GM21423 (cell line): ENCODE results near the gene ESYT2.

ENCODE experiments used
- ATAC-seq: cut with Tn5 transposase; IDR thresholded peaks from one replicate; pipeline ENCODE4 v1.9.1; 2021; ENCODE audit warnings: mild to moderate bottlenecking, moderate library complexity; ENCODE audit not compliant: unreplicated experiment

Gene ESYT2

DNA sequence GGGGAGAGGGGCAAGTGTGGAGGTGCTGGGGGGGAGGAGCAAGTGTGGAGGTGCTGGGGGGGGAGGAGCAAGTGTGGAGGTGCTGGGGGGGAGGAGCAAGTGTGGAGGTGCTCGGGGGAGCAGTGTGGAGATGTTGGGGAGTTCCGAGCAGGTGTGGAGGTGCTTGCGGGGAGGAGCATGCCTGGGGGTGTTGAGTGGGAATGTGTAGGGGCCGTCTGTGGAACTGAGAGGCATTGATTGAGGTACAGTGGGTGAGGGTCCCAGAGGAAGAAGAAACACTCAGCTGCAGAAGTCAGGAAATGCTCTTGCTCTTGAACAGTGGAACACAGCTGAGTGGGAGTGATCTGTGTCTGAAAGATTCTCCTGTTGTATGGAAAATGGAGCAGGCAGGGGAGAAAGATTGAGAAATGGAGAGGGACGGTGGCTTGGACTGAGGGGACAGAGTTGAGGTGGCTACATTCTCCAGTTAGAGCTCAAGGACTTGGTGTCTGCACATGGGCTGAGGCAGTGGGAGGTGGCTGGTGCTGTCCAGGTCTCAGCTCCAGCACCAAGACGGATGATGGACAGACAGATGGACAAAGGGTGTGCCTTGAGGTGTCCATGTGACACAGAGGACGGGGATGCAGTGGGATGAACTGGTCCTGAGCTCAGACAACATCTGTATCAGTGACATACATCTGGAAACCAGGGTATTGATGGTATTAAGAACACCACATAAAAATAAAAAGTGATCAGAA lies 99.5 kb downstream of the ESYT2 start:
- ATAC-seq, result no peak

DNA sequence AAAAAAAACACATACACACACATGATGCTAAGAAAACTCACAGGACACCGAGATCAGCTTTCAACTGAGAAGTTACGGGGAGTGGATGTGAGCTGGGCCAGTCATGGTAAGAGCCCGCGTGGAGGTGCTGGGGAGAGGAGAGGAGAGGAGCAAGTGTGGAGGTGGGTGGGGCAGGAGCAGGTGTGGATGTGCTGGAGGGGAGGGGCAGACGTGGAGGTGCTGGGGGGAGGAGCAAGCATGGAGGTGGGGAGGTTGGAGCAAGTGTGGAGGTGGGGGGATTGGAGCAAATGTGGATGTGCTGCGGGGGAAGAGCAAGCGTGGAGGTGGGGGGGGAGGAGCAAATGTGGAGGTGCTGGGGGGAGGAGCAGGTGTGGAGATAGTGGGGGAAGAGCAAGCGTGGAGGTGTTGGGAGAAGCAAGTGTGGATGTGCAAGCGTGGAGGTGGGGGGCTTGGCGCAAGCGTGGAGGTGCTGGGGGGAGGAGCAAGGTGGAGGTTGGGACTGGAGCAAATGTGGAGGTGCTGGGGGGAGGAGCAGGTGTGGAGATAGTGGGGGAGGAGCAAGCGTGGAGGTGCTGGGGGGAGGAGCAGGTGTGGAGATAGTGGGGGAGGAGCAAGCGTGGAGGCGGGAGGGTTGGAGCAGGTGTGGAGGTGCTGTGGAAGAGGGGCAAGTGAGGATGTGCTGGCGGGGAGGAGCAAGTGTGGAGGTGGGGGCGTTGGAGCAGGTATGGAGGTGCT lies 100.2 kb downstream of the ESYT2 start:
- ATAC-seq, result no peak

DNA sequence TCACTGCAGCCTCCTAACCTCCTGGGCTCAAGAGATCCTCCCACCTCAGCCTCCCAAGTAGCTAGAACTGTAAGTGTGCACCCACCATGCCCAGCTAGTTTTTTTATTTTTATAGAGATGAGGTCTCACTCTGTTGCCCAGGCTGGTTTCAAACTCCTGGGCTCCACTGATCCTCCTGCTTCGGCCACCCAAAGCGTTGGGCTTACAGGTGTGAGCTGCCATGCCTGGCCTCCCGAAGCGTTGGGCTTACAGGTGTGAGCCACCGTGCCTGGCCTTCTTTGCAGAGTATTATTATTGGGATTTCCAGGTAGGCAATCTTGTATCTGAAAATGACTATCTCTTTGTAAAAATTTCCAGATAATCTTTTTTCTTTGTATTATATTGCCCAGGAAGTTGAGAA lies 101.6 kb downstream of the ESYT2 start:
- ATAC-seq, result no peak

DNA sequence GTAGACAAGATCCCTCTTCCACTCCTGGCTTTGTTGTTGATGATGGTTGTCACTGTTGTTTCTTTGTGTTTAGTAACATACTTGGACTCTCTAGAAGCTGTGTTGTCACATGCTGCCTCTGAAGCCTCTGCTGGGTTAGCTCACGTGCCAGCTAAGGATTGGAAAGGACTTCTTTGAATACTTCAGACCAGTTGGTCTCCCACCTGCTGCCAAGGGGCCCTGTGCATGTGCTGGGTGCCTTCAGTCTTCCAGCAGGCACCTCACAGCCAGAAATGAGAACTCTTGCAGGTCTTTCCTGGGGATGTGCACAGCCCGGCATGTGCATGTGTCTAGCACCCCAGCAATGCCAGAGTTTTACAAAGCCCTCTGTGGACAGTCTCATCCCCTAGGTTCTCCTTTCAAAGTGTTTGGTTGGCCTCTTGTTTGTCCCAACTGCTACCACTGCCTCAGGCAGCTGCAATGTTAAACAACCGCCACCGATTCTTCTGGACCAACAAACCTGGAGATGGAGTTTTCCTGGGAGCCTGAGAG lies 103.0 kb downstream of the ESYT2 start:
- no peak for ATAC-seq

DNA sequence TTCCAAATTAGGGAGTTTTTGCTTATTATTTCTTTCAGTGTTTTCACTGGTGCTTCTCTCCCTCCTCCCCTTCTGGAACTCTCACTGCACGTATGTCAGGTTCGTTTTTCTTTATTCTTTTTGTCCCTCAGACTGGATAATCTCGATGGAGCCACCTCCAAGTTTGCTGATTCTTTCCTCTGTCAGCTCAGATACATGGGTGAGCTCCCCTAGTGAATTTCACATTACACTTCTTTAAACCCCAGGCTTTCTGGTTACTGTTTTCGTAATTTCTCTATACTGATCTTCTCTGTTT lies 103.9 kb downstream of the ESYT2 start:
- ATAC-seq, result no peak

DNA sequence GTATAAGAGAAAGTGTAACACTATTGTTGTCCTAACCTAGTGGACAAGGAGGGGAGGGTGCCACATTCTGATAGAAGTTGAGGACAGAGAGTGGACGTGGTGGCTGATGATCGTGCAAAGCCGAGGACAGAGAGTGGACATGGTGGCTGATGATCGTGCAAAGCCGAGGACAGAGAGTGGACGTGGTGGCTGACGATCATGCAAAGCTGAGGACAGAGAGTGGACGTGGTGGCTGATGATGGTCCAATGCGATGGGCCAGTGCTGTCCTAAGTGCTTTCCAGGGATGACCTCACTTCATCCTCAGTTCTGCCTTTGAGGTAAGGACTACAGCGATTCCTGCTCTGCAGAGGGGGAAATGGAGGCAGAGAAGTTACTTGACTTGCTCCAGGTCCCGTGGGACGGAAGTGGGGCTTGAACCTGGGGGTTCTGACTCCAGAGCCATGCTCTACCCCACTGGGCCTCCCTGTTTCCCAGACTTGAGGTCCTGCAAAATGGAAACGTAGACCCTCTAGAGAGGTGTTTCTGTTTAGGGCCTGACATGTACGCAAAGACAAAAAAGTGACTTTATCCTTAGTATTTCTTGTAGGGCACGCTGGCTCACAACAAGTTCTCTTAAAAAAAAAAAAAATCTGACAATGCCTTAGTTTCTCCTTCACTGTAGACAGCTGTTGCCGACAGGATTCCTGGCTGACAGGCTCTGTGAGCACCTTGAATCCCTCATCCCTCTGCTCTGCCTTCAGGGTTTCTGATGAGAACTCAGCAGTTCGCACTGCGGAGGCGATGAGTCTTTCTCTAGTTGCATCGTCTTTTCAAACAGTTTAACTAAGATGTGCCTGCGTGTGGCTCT lies 104.4 kb downstream of the ESYT2 start:
- no peak for ATAC-seq

DNA sequence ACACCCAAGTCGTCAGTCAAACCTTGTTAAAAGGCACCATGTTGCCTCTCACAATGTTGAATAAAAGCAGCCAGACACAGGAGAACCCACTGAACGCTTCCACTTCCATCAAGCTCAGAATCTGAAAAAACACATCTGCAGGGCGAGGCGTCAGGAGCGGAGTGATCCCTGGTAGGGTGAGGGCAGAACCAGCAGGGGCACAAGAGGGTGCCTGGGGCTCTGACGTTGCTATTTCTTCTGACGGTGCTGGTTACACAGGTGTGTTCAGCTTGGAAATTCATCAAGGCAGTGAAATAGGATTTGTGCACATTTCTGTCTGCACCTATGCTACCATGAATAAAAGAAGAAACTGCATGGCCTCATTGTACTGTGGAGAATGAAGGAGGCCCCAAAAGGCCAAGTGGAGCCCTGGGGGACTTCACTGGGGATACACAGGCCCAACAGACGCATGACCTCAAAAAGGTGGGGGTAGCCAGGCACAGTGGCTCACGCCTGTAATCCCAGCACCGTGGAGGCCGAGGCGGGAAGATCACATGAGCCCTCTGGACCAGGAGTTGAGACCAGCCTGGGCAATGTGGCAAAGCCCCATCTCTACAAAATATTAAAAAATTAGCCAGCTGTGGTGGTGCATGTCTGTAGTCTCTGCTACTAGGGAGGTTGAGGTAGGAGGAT lies 105.5 kb downstream of the ESYT2 start:
- no peak for ATAC-seq

DNA sequence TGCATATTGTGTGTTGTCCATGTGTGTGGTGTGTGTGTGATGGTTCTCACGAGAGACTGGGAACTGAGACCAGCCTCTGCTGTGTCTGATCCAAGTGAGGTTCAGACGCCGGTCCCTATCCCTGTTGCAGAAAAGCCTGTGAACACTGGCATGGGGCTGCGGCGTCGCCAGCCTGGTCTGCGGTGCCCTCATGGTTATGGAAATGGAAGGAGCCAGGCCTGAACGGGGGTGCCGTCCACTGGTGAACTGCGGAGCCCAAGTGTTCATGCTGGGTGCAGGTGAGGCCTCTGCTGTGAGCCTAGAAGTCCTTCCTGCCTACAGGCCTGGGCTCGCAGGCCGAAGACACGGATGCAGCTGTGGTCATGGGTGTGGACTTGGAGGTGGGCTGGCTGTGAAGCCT lies 106.0 kb downstream of the ESYT2 start:
- no peak for ATAC-seq

DNA sequence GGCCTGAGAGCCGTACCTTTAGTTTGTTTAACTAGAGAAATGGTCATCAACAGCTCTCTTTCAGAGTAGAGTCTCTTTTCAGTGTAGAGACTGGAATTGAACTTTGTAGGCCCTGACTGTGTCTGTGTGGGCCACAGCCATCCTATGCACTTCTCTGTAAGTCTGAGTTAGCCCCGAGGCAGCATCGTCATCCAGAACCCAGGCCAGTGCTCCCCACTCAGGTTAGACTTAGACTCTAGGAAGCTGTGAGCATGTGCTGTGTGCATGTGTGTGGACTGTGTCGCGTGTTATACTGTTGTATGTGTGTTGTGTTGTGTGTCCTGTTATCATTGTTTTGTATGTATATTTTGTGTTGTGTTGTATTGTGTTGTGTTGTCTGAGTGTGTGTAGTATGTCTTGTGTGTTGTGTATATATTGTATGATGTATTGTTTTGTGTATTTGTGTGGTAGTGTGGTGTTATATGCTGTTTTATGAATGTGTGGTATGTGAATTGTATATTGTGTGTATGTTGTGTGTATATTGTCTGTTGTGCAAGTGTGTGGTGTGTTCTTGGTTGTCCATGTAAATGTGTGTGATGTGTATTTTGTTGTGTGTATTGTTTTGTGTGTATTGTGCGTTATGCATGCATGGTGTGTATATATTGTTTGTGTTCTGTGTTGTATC lies 106.6 kb downstream of the ESYT2 start:
- ATAC-seq, result no peak

DNA sequence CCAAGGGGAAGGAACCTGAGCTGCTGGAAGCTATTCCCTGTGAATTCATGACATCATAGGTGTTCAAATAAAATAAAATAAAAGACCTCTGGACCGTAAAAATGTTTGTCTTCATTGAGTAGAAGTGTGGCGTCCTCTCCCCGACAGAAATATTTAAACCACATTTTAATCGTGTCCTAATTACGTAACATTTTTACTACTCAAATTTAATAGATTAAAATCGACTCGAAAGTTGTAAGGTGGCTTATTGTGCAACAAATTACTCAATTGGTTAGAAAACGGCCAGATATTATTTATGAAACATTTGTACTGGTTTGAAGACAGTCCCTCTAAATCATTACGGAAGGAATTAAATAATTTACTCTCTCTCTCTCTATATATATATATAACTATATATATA lies 109.2 kb downstream of the ESYT2 start:
- no peak for ATAC-seq

DNA sequence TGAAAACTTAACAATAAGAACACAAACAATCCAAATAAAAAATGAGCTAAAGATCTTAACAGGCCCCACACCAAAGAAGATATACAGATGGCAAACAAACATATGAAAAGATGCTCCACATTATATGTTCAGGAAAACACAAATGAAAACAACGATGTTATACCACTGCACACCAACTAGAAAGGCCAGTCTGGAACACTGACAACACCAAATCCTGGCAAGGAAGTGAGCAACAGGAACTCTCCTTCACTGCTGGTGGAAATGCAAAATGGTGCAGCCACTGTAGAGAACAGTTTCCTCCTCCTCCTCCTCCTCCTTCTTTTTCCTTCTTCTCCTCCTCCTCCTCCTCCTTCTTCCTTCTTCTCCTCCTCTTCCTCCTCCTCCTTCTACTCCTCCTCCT lies 112.5 kb downstream of the ESYT2 start:
- no peak for ATAC-seq

DNA sequence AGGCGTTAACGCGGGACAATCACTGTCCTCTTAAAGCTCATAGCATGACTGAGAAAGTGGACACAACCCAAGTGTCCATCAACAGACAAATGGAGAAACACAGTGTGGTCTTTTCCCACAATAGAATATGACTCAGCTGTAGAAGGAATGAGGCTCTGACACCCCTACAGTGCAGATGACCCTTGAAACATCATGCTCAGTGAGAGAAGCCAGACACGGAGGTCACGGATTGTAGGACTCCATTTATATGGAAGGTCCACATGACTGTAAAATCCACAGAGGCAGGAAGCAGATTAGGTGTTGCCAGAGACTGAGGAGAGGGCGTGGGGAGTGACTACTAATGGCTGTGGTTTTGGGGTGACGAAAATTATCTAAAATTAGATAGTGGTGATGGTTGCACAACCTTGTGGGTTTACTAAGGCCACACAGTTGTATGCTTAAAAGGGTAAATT lies 118.6 kb downstream of the ESYT2 start:
- ATAC-seq, result peak; percentile 64

DNA sequence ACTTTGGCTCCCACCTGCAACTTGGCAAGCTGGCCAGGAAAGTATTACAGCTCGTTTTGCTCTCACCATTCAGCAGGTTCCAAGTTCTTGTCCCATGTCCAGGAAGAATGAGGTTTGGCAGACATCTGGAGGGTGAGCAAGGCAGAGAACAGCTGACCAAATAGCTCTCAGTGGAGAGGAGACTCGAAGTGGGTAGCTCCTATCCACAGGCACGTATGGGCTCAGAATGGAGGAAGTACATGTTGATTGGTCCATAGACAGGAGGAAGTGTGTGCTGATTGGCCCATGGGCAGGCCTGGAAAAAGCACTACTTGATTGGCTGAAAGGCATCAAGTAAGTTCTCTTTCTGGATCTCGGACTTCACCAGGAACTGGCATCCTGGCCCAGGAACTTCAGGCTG lies 121.7 kb downstream of the ESYT2 start:
- no peak for ATAC-seq

DNA sequence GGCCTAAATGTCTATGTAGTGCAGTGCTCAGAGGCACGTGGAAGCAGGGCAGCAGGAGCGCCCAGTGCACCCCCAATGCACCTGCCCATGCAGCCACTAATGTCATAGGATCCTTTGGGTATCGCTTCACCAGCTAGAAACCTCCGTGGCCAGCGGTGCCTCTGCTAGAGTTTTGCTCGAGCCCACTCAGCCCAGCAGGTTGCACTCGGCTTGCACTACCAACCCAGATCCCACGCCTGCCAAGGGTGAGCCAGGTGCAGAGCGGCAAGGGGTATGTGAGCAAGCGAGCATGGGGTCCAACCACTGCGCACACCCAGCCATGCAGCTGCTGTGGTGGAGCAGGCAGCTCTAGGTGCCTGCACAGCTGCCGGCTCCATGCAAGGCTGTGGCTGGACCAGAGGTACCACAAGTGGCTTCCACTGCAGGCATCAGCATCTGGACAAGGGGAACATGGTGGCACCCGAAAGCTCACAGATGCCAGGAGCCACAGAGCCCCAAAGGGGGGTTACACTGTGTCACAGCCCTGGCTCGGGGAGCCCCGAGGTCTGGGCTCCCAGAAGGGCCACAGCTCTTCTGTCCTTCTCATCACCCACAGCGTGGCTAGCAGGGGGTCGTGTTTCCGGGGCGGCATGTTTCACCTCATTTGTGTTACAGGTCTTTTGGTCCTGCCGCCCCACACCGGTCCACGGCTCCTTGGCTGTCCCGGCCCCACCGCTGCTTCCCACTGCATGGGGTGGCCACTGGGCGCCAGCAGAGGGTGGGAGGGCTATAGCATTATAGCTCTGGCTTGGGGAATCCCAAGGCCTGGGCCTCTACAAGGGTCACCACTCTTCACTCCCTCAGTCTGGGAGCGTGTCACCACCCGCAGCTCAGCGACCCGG lies 122.4 kb downstream of the ESYT2 start:
- ATAC-seq, result no peak

DNA sequence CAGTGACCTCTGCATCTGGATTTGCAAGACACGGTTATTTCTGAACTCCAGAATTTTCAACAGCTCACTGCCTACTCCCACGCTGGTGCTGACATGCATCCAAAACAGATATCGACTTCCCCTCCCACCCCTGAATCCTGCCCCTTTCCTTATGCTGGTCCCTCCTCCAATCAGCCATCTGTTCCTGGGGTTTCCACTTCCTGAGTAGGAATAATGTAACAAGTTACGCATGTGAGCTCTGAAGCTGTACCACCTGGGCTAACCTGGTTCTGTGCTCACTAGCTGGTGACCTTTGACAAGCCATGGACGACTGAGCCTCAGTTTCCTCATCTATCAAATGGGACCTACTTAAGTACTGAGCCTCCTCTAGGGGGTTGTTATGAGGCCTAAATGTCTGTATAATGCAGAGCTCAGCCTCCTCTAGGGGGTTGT lies 123.0 kb downstream of the ESYT2 start:
- ATAC-seq, result no peak

DNA sequence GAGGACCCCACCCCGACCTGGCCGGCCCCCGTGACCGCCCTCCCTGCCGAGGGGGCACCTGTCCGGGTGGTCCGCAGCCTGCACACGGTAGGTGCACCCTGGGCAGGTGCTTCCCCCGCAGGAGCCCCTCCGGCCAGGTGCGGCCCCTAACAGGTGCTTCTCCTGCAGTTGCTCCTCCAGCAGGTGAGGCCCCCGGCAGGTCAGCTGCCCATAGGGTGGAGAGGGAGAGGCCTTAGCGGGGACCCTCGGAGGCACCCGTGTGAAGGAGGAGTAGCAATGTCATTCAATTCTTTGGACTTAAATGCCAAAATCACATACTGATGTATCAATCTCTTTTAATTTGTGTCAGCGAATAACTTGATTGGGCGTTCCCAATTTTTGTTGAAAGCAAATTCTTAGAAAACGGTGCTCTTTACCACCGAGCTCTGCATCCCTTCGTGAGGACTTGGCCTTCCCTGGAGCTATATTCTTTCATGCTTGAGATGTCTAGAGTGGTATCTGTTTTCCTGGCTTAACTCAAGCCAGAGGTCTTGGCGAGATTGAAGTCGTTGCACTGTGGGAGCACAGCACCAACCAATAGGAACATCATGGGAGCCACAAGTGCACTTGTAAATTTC lies 124.0 kb downstream of the ESYT2 start:
- ATAC-seq, result no peak

DNA sequence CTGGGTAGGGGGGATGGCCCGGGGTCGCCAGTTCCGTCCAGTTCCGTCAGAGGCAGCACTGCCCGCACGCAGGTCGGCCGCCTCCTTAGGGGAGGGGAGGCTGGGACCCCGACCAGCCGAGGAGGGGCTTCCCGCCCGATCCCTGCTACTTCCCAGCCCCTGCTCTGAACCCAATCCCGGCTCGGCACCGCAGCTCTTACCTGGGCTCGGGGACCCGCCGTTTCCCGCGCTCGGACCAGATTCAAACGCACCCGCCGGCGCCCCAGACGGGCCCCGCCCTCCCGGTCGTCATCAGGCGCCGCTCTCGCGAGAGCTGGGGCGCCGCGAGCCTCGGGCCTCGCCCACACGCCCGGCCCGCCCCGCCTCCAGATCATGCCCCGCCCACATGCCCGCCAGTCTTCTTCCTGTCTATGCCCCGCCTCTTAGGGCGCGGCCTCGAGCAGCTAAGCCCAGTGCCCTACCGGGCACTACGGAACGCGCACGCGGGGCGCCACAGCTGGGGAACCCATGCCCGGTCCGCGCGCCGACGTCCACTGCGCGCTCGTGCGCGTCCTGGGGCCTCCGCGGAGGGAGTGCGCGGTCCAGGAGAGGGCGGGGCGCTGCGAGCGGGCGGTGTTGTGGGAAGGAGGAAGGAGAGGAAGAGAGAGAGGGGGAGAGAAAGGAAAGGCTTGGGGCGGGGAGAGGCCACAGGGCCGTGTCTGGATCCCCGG lies 124.6 kb downstream of the ESYT2 start, which contains the start of gene NCAPG2:
Gene NCAPG2 (minus strand): TSS at position 281 of the 710 bp plus-strand sequence. CDS start 2,905 bp downstream, outside the sequence.
- peak; percentile 97 for ATAC-seq
